Neural cell (in vitro differentiated cells): ENCODE data around the gene MAPT. TPM values are rescaled to one million over a fixed set of nuclear protein-coding genes. Genes with fewer than 3 reads are reported as not detected.

Experiments used
- H2AFZ ChIP-seq: fragments of 200-600, 300-800 bp; sonication (generic), shearing (Covaris generic); 2 replicates; pipeline ENCODE4 v1.6.0; 2014; ENCODE audit warnings: low read depth, mild to moderate bottlenecking, antibody characterized with exemption, low read length, moderate library complexity
- H3F3A ChIP-seq: fragments of 200-600 bp; shearing (Covaris generic); 2 replicates; pipeline ENCODE4 v1.6.1; 2016; ENCODE audit warnings: mild to moderate bottlenecking, moderate library complexity, mixed read lengths, antibody characterized with exemption, low read length; ENCODE audit not compliant: insufficient read depth, poor library complexity, severe bottlenecking
- H3K27ac ChIP-seq: fragments of 200-600, 300-800 bp; sonication (generic), shearing (Covaris generic); 2 replicates; pipeline ENCODE4 v1.5.1; 2014; ENCODE audit warnings: mild to moderate bottlenecking, low read length, moderate library complexity
- H3K27me3 ChIP-seq: fragments of 300-800, 200-600 bp; sonication (generic), shearing (Covaris generic); 2 replicates; pipeline ENCODE4 v1.6.0; 2014; ENCODE audit warnings: mild to moderate bottlenecking, low read depth, low read length, moderate library complexity; ENCODE audit not compliant: insufficient read depth
- H3K36me3 ChIP-seq: fragments of 300-800, 200-600 bp; sonication (generic), shearing (Covaris generic); 2 replicates; pipeline ENCODE4 v1.5.1; 2014; ENCODE audit warnings: mild to moderate bottlenecking, antibody characterized with exemption, low read length, moderate library complexity; ENCODE audit not compliant: insufficient read depth
- H3K4me2 ChIP-seq: fragments of 300-800, 200-600 bp; sonication (generic), shearing (Covaris generic); 2 replicates; pipeline ENCODE4 v1.6.0; 2014; ENCODE audit warnings: mild to moderate bottlenecking, low read length
- H3K4me3 ChIP-seq: fragments of 300-800, 200-600 bp; sonication (generic), shearing (Covaris generic); 2 replicates; pipeline ENCODE4 v1.5.1; 2014; ENCODE audit warnings: mild to moderate bottlenecking, low read length, moderate library complexity
- H3K79me2 ChIP-seq: fragments of 200-600 bp; shearing (Covaris generic); replicated peaks from 2 replicates; pipeline ENCODE4 v1.6.0; 2014; ENCODE audit warnings: mild to moderate bottlenecking, low read length, moderate library complexity; ENCODE audit not compliant: insufficient read depth
- H3K9ac ChIP-seq: fragments of 300-800, 200-600 bp; sonication (generic), shearing (Covaris generic); 2 replicates; pipeline ENCODE4 v1.6.1; 2016; ENCODE audit warnings: mild to moderate bottlenecking, low read length, mixed read lengths
- H3K9me2 ChIP-seq: fragments of 200-600 bp; shearing (Covaris generic); 2 replicates; pipeline ENCODE4 v1.6.1; 2016; ENCODE audit warnings: mild to moderate bottlenecking, low read length, mixed read lengths; ENCODE audit not compliant: insufficient read depth
- H3K9me3 ChIP-seq: fragments of 200-600, 300-800 bp; sonication (generic), shearing (Covaris generic); 2 replicates; pipeline ENCODE4 v1.6.1; 2016; ENCODE audit warnings: mild to moderate bottlenecking, mixed run types, low read length, moderate library complexity, mixed read lengths
- H4K20me1 ChIP-seq: fragments of 200-600 bp; shearing (Covaris generic); 2 replicates; pipeline ENCODE4 v1.6.1; 2016; ENCODE audit warnings: mild to moderate bottlenecking, mixed run types; ENCODE audit not compliant: insufficient read depth
- EP300 ChIP-seq: fragments of 450-650 bp; conservative IDR thresholded peaks from 2 replicates; pipeline ENCODE4 v1.6.1; 2014; ENCODE audit warnings: antibody characterized with exemption, mild to moderate bottlenecking, moderate library complexity; ENCODE audit not compliant: poor library complexity, severe bottlenecking
- EZH2 ChIP-seq: fragments of 200-600, 300-800 bp; shearing (Covaris generic), sonication (generic); IDR thresholded peaks from 2 replicates; pipeline ENCODE4 v1.6.1; 2014; ENCODE audit warnings: antibody characterized with exemption, low read length, borderline replicate concordance, mild to moderate bottlenecking; ENCODE audit not compliant: insufficient read depth, poor library complexity, severe bottlenecking
- MXI1 ChIP-seq: fragments of 450-650 bp; conservative IDR thresholded peaks from 2 replicates; pipeline ENCODE4 v1.6.1; 2014; ENCODE audit warnings: antibody characterized with exemption, mild to moderate bottlenecking; ENCODE audit not compliant: poor library complexity, severe bottlenecking
- POLR2AphosphoS5 ChIP-seq: IDR thresholded peaks from 2 replicates; pipeline ENCODE4 v1.6.1; 2012
- RAD21 ChIP-seq: fragments of 450-650 bp; conservative IDR thresholded peaks from 2 replicates; pipeline ENCODE4 v1.6.1; 2014; ENCODE audit warnings: antibody characterized with exemption, mild to moderate bottlenecking, moderate library complexity
- SMC3 ChIP-seq: fragments of 450-650 bp; conservative IDR thresholded peaks from 2 replicates; pipeline ENCODE4 v1.6.1; 2014; ENCODE audit warnings: antibody characterized with exemption, mild to moderate bottlenecking, moderate library complexity; ENCODE audit not compliant: poor library complexity
- TAF1 ChIP-seq: IDR thresholded peaks from 2 replicates; pipeline ENCODE4 v1.6.1; 2012; ENCODE audit warnings: low read depth
- polyA plus RNA-seq: library from polyadenylated mRNA; depleted of rRNA; stranded (reverse); fragments of >200 nt; gene quantifications from 2 replicates; pipeline ENCODE4 v1.2.3, GENCODE V29; 2014
- TF ChIP-seq, protein P1 (sequence below): IDR thresholded peaks from 2 replicates; pipeline ENCODE4 v1.6.1; 2012; ENCODE audit warnings: borderline replicate concordance
- TF ChIP-seq, protein P2 (sequence below): fragments of 450-650 bp; IDR thresholded peaks from 2 replicates; pipeline ENCODE4 v1.5.1; 2014; ENCODE audit warnings: antibody characterized with exemption, mild to moderate bottlenecking, moderate library complexity; ENCODE audit not compliant: poor library complexity, severe bottlenecking

Gene MAPT
- polyA plus RNA-seq, 1 donor from 2014 or later = 94.5 TPM

DNA sequence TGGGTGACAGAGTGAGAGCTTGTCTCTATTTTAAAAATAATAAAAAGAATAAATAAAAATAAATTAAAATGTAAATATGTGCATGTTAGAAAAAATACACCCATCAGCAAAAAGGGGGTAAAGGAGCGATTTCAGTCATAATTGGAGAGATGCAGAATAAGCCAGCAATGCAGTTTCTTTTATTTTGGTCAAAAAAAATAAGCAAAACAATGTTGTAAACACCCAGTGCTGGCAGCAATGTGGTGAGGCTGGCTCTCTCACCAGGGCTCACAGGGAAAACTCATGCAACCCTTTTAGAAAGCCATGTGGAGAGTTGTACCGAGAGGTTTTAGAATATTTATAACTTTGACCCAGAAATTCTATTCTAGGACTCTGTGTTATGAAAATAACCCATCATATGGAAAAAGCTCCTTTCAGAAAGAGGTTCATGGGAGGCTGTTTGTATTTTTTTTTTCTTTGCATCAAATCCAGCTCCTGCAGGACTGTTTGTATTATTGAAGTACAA, 113.2 kb downstream of the MAPT start:
- no peaks in the 10 kb centered on the region for H3K9me2 ChIP-seq
- H3K79me2 ChIP-seq = no peaks in the 10 kb centered on the region
- H3F3A ChIP-seq = no peaks in the 10 kb centered on the region
- no peak overlapping the region for H3K4me2 ChIP-seq
- H4K20me1 ChIP-seq = no peaks in the 10 kb centered on the region
- no peaks in the 10 kb centered on the region for H3K27me3 ChIP-seq
- H2AFZ ChIP-seq = no peak overlapping the region
- H3K36me3 ChIP-seq = peaks cover 10% of the 10 kb centered on the region
- H3K4me3 ChIP-seq = no peak overlapping the region
- H3K9ac ChIP-seq = no peak overlapping the region
- no peak overlapping the region for H3K27ac ChIP-seq
- H3K9me3 ChIP-seq = no peaks in the 10 kb centered on the region
- TF ChIP-seq MXI1 (no peak), RAD21 (no peak), EZH2 (no peak), POLR2AphosphoS5 (no peak), TAF1 (no peak), SMC3 (no peak), EP300 (no peak)
- TF ChIP-seq, protein P1, sequence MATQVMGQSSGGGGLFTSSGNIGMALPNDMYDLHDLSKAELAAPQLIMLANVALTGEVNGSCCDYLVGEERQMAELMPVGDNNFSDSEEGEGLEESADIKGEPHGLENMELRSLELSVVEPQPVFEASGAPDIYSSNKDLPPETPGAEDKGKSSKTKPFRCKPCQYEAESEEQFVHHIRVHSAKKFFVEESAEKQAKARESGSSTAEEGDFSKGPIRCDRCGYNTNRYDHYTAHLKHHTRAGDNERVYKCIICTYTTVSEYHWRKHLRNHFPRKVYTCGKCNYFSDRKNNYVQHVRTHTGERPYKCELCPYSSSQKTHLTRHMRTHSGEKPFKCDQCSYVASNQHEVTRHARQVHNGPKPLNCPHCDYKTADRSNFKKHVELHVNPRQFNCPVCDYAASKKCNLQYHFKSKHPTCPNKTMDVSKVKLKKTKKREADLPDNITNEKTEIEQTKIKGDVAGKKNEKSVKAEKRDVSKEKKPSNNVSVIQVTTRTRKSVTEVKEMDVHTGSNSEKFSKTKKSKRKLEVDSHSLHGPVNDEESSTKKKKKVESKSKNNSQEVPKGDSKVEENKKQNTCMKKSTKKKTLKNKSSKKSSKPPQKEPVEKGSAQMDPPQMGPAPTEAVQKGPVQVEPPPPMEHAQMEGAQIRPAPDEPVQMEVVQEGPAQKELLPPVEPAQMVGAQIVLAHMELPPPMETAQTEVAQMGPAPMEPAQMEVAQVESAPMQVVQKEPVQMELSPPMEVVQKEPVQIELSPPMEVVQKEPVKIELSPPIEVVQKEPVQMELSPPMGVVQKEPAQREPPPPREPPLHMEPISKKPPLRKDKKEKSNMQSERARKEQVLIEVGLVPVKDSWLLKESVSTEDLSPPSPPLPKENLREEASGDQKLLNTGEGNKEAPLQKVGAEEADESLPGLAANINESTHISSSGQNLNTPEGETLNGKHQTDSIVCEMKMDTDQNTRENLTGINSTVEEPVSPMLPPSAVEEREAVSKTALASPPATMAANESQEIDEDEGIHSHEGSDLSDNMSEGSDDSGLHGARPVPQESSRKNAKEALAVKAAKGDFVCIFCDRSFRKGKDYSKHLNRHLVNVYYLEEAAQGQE = no peak
- TF ChIP-seq, protein P2, sequence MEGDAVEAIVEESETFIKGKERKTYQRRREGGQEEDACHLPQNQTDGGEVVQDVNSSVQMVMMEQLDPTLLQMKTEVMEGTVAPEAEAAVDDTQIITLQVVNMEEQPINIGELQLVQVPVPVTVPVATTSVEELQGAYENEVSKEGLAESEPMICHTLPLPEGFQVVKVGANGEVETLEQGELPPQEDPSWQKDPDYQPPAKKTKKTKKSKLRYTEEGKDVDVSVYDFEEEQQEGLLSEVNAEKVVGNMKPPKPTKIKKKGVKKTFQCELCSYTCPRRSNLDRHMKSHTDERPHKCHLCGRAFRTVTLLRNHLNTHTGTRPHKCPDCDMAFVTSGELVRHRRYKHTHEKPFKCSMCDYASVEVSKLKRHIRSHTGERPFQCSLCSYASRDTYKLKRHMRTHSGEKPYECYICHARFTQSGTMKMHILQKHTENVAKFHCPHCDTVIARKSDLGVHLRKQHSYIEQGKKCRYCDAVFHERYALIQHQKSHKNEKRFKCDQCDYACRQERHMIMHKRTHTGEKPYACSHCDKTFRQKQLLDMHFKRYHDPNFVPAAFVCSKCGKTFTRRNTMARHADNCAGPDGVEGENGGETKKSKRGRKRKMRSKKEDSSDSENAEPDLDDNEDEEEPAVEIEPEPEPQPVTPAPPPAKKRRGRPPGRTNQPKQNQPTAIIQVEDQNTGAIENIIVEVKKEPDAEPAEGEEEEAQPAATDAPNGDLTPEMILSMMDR = no peak

GRCh38 chr17:46008591-46008990, 114.2 kb downstream of the MAPT start:
- Histone ChIP-seq H3K9me2 (no peaks in the 10 kb centered on the region), H2AFZ (no peak overlapping the region), H3K27ac (no peak overlapping the region), H3K4me3 (no peak overlapping the region), H3K9me3 (no peaks in the 10 kb centered on the region), H3K27me3 (no peaks in the 10 kb centered on the region), H3K79me2 (no peaks in the 10 kb centered on the region), H3K36me3 (peaks cover 10% of the 10 kb centered on the region), H3K4me2 (no peak overlapping the region), H3F3A (no peaks in the 10 kb centered on the region), H4K20me1 (no peaks in the 10 kb centered on the region), H3K9ac (no peak overlapping the region)
- TF ChIP-seq MXI1 = no peak
- TF ChIP-seq, protein P2 = no peak
- TF ChIP-seq POLR2AphosphoS5 = no peak
- TF ChIP-seq SMC3 = no peak
- no peak for TF ChIP-seq EP300
- TF ChIP-seq EZH2 = no peak
- no peak for TF ChIP-seq RAD21
- TF ChIP-seq TAF1 = no peak
- TF ChIP-seq, protein P1 = no peak
